Activated naive CD4-positive, alpha-beta T cell treated with anti-CD3 and anti-CD28 coated beads, Interleukin-2, amount 10 ng/mL, durations not matched to agents 7 days and 5 days (primary cell): ENCODE data around the gene IRAG1.
A peak's percentile ranks its signal among the peaks of the same experiment; 100 is the strongest.

ENCODE experiments used
- CTCF ChIA-PET: fragments of 350-600 bp; sonication (Branson Sonifier 250); formaldehyde crosslinking; loops from one replicate; lab custom pipeline; 2021; ENCODE audit warnings: antibody characterized with exemption; lab: Charles Lee
- DNase-seq: peaks from one replicate; pipeline ENCODE4 v3.0.0-alpha.2; 2020
- H3K27ac Mint-ChIP-seq: one replicate; pipeline ENCODE4 v1.8.0; 2021; ENCODE audit warnings: mild to moderate bottlenecking, moderate library complexity, mixed read lengths
- H3K27me3 Mint-ChIP-seq: one replicate; pipeline ENCODE4 v1.8.0; 2021; ENCODE audit warnings: mild to moderate bottlenecking, mixed read lengths
- H3K36me3 Mint-ChIP-seq: one replicate; pipeline ENCODE4 v1.8.0; 2021; ENCODE audit warnings: mixed read lengths
- H3K4me1 Mint-ChIP-seq: one replicate; pipeline ENCODE4 v1.8.0; 2021; ENCODE audit warnings: mixed read lengths
- H3K4me3 Mint-ChIP-seq: one replicate; pipeline ENCODE4 v1.8.0; 2021; ENCODE audit warnings: mild to moderate bottlenecking, moderate library complexity, mixed read lengths
- H3K9me3 Mint-ChIP-seq: one replicate; pipeline ENCODE4 v1.8.0; 2021; ENCODE audit warnings: mixed read lengths

Gene IRAG1

GRCh38 chr11:10653946-10654810 lies 39.4 kb downstream of the IRAG1 start:
- Mint-ChIP-seq H3K4me3 (no peak overlapping the region), H3K36me3 (no peaks in the 10 kb centered on the region), H3K9me3 (no peaks in the 10 kb centered on the region), H3K27ac (no peak overlapping the region), H3K4me1 (peaks cover 14% of the 10 kb centered on the region), H3K27me3 (peaks cover 4% of the 10 kb centered on the region)
- DNase-seq, result peak; percentile 49
- CTCF ChIA-PET, result interaction anchor here (0.6 to 7.6 kb wide), 28 partner anchors 8 to 288 kb away, joined by 3 to 128 read pairs (median 4); partner anchors contain the start of gene RNF141

GRCh38 chr11:10653261-10653660 lies 40.3 kb downstream of the IRAG1 start:
- CTCF ChIA-PET, result interaction anchor here (0.7 to 7.6 kb wide), 11 partner anchors 8 to 247 kb away, joined by 3 to 128 read pairs (median 4); partner anchors contain the start of gene RNF141
- Mint-ChIP-seq H3K27me3 (peaks cover 4% of the 10 kb centered on the region), H3K4me3 (no peak overlapping the region), H3K27ac (no peak overlapping the region), H3K4me1 (peaks cover 10% of the 10 kb centered on the region), H3K9me3 (no peaks in the 10 kb centered on the region), H3K36me3 (no peaks in the 10 kb centered on the region)
- DNase-seq, result no peak

DNA sequence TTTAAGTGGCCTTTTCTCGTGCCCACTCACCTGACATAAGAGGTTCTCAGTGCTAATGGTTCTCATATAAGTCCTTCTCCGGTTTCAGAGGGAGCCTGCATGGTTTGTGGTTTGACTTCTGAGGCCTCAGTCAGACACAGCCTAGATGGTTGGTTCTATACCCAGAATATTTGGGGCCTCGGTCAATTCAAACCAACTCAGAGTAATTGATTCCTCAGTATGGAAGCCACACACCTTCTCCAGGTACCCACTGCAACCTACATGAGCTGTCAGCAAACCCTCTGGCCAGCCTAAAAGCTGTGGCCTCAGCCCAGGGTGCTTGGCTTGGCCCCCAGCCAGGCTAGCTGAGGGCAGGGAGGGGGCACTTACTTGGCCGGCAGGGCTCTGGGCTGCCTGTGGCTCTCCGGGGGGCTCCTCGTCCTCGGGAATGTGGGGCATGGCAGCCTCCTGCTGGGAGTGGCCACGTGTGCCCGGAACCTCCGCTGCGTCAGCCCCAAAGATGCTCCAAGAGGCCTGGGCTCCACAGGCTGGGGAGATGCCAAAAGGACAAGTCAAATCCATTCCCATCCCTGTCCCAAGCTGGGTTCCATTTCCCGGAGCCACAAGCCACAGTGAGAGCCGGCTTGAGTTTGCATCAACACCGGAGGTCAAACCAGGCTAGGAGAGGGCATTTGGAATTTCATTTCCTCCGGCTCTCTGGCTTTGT lies 41.7 kb downstream of the IRAG1 start:
- Mint-ChIP-seq H3K36me3 (no peaks in the 10 kb centered on the region), H3K27ac (no peak overlapping the region), H3K4me3 (no peak overlapping the region), H3K9me3 (no peaks in the 10 kb centered on the region), H3K4me1 (peaks cover 6% of the 10 kb centered on the region), H3K27me3 (peaks cover 4% of the 10 kb centered on the region)
- no peak for DNase-seq
- CTCF ChIA-PET, result interaction anchor here (1.5 to 7.6 kb wide), 3 partner anchors 87 to 237 kb away, joined by 4 to 128 read pairs (median 8); partner anchors contain the start of gene RNF141

DNA sequence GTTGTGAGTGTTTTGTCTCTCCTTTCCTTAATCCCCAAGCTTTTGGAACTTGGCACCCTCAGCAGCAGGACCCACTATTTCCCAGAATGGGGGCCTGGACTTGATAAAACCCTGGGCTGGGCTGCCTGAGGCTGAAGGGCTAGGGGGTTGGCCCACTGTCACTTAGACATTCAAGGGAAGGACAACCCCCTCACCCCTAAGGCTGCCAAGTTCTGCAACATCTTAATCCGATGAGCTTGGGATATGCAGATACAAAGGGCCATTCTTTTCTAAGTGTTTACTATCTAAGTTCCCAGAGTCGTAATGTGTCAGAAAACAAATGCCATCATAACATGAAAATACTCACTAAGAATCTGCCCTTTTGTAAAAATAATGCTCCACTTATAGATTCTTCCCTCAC lies 42.9 kb downstream of the IRAG1 start:
- no peak overlapping the region for H3K4me3 Mint-ChIP-seq
- no peak for DNase-seq
- H3K27me3 Mint-ChIP-seq, result peaks cover 4% of the 10 kb centered on the region
- CTCF ChIA-PET, result interaction anchor here (1.4 to 2.5 kb wide), 3 partner anchors 109 to 244 kb away, joined by 4 to 8 read pairs (median 5); partner anchors contain the start of gene RNF141
- H3K27ac Mint-ChIP-seq, result no peak overlapping the region
- no peaks in the 10 kb centered on the region for H3K9me3 Mint-ChIP-seq
- H3K4me1 Mint-ChIP-seq, result peaks cover 6% of the 10 kb centered on the region
- no peaks in the 10 kb centered on the region for H3K36me3 Mint-ChIP-seq

GRCh38 chr11:10650166-10650565 lies 43.4 kb downstream of the IRAG1 start:
- H3K9me3 Mint-ChIP-seq, result no peaks in the 10 kb centered on the region
- peaks cover 4% of the 10 kb centered on the region for H3K27me3 Mint-ChIP-seq
- DNase-seq, result no peak
- H3K4me3 Mint-ChIP-seq, result no peak overlapping the region
- peaks cover 6% of the 10 kb centered on the region for H3K4me1 Mint-ChIP-seq
- no peak overlapping the region for H3K27ac Mint-ChIP-seq
- CTCF ChIA-PET, result interaction anchor here (1.2 to 2.5 kb wide), 4 partner anchors 84 to 244 kb away, joined by 4 to 8 read pairs (median 4); partner anchors contain the start of gene RNF141
- H3K36me3 Mint-ChIP-seq, result no peaks in the 10 kb centered on the region

DNA sequence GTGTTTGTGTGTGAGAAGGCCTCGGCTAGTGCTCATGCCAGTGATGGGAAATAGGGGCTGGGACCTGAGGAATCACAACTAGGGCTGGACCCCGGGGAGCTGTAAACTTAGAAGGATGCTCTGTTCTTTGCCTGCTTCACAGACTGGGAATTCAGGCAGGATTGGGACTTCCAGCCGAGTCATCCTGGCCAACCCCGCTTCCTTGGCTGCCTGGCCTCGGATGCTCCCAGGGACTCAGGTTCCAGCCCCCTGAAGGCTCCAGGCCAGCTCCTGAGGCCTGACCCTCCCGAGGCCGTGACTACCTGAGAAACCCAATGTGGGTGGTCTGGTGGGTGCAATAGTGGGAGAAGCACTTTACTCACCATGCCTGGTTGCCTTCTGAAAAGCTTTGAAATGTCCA lies 44.7 kb downstream of the IRAG1 start:
- Mint-ChIP-seq H3K9me3 (no peaks in the 10 kb centered on the region), H3K4me1 (peaks cover 6% of the 10 kb centered on the region), H3K27me3 (peaks cover 4% of the 10 kb centered on the region), H3K36me3 (no peaks in the 10 kb centered on the region), H3K4me3 (no peak overlapping the region), H3K27ac (no peak overlapping the region)
- CTCF ChIA-PET, result interaction anchor here (1.0 to 1.2 kb wide), 2 partner anchors 85 to 235 kb away, joined by 4 read pairs; no protein-coding TSS in a partner anchor
- DNase-seq, result no peak

- no peak for DNase-seq
- peaks cover 2% of the 10 kb centered on the region for H3K27me3 Mint-ChIP-seq
- peaks cover 6% of the 10 kb centered on the region for H3K4me1 Mint-ChIP-seq
- H3K36me3 Mint-ChIP-seq, result no peaks in the 10 kb centered on the region
- H3K4me3 Mint-ChIP-seq, result no peak overlapping the region
- no peaks in the 10 kb centered on the region for H3K9me3 Mint-ChIP-seq
- CTCF ChIA-PET, result interaction anchor here (0.7 to 1.9 kb wide), 4 partner anchors 9 to 241 kb away, joined by 3 to 8 read pairs (median 5); no protein-coding TSS in a partner anchor
- no peak overlapping the region for H3K27ac Mint-ChIP-seq
These were observed 46.7 kb downstream of the IRAG1 start for GRCh38 chr11:10646681-10647355.

- H3K27me3 Mint-ChIP-seq, result peaks cover 3% of the 10 kb centered on the region
- no peak overlapping the region for H3K27ac Mint-ChIP-seq
- CTCF ChIA-PET, result interaction anchor here (1.4 to 1.9 kb wide), 4 partner anchors 7 to 240 kb away, joined by 3 to 8 read pairs (median 4); no protein-coding TSS in a partner anchor
These were observed 47.5 kb downstream of the IRAG1 start for GRCh38 chr11:10646005-10646404.

DNA sequence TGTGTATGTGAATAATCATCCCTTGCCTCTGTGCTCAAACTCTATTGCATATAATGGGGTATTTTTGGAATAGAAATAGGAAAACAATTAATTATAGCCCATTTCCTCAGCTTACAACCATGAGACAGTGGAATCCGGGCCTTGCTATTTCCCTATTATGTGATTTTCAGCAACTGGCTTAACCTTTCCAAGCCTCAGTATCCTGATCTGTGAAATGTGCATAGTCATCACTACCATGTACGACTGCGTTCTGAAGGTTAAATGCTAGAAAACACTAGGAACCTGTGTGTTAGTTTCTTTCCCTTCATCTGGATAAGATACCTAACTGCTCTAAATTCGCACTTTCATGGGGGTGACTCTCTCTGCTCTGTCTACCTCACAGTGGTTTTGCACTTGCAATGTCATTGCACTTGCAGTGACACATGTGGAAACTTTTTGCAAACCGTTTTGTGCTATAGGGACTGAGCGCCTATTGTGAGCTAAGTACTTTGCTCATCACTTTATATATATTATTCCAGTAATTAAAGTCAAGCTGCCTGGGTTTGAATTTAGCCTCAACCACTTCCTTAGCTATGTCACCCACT lies 48.3 kb downstream of the IRAG1 start:
- Mint-ChIP-seq H3K4me1 (peaks cover 6% of the 10 kb centered on the region), H3K36me3 (no peaks in the 10 kb centered on the region), H3K27me3 (peaks cover 7% of the 10 kb centered on the region), H3K9me3 (no peaks in the 10 kb centered on the region), H3K27ac (no peak overlapping the region), H3K4me3 (no peak overlapping the region)
- DNase-seq, result no peak
- CTCF ChIA-PET, result interaction anchor here (1.4 to 1.5 kb wide), 2 partner anchors 8 to 91 kb away, joined by 3 read pairs; no protein-coding TSS in a partner anchor

More at GRCh38 chr11:10646005-10646404, 47.5 kb downstream of the IRAG1 start:
- Mint-ChIP-seq H3K9me3 (no peaks in the 10 kb centered on the region), H3K36me3 (no peaks in the 10 kb centered on the region), H3K4me1 (peaks cover 6% of the 10 kb centered on the region), H3K4me3 (no peak overlapping the region)
- no peak for DNase-seq
